ENCODE measurements around the gene PCNX3.

DNA sequence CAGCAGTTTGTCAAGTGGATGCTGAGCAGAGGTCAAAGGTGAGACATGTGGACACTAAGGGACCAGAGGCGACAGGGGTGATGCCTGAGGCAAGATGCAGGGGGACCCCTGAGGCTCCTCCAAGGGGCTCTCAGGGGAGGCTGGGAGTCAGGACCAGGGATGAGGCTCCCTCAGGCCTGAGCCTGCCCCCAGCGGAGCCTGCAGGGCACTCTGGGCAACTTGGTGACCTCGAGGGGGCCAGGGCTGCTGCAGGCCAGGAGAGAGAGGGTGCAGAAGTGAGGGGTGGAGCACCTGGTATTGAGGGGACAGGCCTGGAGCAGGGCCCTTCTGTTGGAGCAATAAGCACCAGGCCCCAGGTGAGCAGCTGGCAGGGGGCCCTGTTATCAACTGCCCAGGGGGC lies 33.6 kb upstream of the PCNX3 start:
- TF ChIP-seq, protein P1, sequence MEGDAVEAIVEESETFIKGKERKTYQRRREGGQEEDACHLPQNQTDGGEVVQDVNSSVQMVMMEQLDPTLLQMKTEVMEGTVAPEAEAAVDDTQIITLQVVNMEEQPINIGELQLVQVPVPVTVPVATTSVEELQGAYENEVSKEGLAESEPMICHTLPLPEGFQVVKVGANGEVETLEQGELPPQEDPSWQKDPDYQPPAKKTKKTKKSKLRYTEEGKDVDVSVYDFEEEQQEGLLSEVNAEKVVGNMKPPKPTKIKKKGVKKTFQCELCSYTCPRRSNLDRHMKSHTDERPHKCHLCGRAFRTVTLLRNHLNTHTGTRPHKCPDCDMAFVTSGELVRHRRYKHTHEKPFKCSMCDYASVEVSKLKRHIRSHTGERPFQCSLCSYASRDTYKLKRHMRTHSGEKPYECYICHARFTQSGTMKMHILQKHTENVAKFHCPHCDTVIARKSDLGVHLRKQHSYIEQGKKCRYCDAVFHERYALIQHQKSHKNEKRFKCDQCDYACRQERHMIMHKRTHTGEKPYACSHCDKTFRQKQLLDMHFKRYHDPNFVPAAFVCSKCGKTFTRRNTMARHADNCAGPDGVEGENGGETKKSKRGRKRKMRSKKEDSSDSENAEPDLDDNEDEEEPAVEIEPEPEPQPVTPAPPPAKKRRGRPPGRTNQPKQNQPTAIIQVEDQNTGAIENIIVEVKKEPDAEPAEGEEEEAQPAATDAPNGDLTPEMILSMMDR (IDR thresholded peaks at IDR 0.05) = no peak
- no peak for TF ChIP-seq EP300 (IDR thresholded peaks at IDR 0.05)
- TF ChIP-seq POLR2AphosphoS5 (IDR thresholded peaks at IDR 0.05) = no peak
- no peak for TF ChIP-seq POLR2A (IDR thresholded peaks at IDR 0.05)
